ENCODE data around the gene RACGAP1. TPM values are rescaled to one million over a fixed set of nuclear protein-coding genes. Genes with fewer than 3 reads are reported as not detected.

Gene RACGAP1
- total RNA-seq, 6 experiments from 2014 or later = 52.6 to 119 (median 104) TPM

GRCh38 chr12:49962861-49963765 is 62.2 kb downstream of the RACGAP1 start:
- Mint-ChIP-seq H3K27ac (no peak overlapping the region), H3K9me3 (no peaks in the 10 kb centered on the region), H3K4me3 (no peak overlapping the region), H3K36me3 (ENCODE audit: low read depth) (peaks cover 6% of the 10 kb centered on the region; the same call in 1 of the 2 replicates), H3K27me3 (ENCODE audit: insufficient read depth) (peaks cover 29% of the 10 kb centered on the region), H3K4me1 (ENCODE audit: low read depth) (peaks cover 18% of the 10 kb centered on the region)
- no peak for TF ChIP-seq CTCF (IDR thresholded peaks at IDR 0.05)
- no peak for DNase-seq

- Mint-ChIP-seq H3K27me3 (ENCODE audit: insufficient read depth) (peaks cover 29% of the 10 kb centered on the region), H3K36me3 (ENCODE audit: low read depth) (peaks cover 6% of the 10 kb centered on the region; the same call in 1 of the 2 replicates), H3K9me3 (no peaks in the 10 kb centered on the region), H3K4me1 (ENCODE audit: low read depth) (peaks cover 18% of the 10 kb centered on the region), H3K27ac (no peak overlapping the region), H3K4me3 (no peak overlapping the region)
- TF ChIP-seq CTCF (IDR thresholded peaks at IDR 0.05) = no peak
- DNase-seq = no peak
These were observed 63.1 kb downstream of the RACGAP1 start for GRCh38 chr12:49961993-49962764.

GRCh38 chr12:49961111-49961922 is 64.0 kb downstream of the RACGAP1 start, which contains the start of gene AQP5:
Gene AQP5, plus strand, starts transcription at chr12:49961872. Its CDS starts 146 bp downstream, at chr12:49962018.
- no peaks in the 10 kb centered on the region for H3K9me3 Mint-ChIP-seq
- no peak for DNase-seq
- H3K4me3 Mint-ChIP-seq = peak within 1 kb of the TSS; percentile 52
- peaks cover 18% of the 10 kb centered on the region for H3K4me1 Mint-ChIP-seq (ENCODE audit: low read depth)
- TF ChIP-seq CTCF (IDR thresholded peaks at IDR 0.05) = no peak
- peaks cover 31% of the 10 kb centered on the region for H3K27me3 Mint-ChIP-seq (ENCODE audit: insufficient read depth)
- H3K36me3 Mint-ChIP-seq (ENCODE audit: low read depth) = peaks cover 6% of the 10 kb centered on the region; the same call in 1 of the 2 replicates
- no peak within 1 kb of the TSS for H3K27ac Mint-ChIP-seq

- peaks cover 30% of the 10 kb centered on the region for H3K27me3 Mint-ChIP-seq (ENCODE audit: insufficient read depth)
- no peak for DNase-seq
- no peaks in the 10 kb centered on the region for H3K9me3 Mint-ChIP-seq
- H3K4me3 Mint-ChIP-seq = peak overlapping the region; percentile 52
- peaks cover 18% of the 10 kb centered on the region for H3K4me1 Mint-ChIP-seq (ENCODE audit: low read depth)
- no peak for TF ChIP-seq CTCF (IDR thresholded peaks at IDR 0.05)
- no peak overlapping the region for H3K27ac Mint-ChIP-seq
- peaks cover 6% of the 10 kb centered on the region; the same call in 1 of the 2 replicates for H3K36me3 Mint-ChIP-seq (ENCODE audit: low read depth)
These were observed 64.7 kb downstream of the RACGAP1 start for GRCh38 chr12:49960474-49961110.

Measured in HFFc6 (cell line).